SU-DHL-6 (cell line): ENCODE data around the gene WASF3.

Experiments used
- CTCF ChIP-seq: fragments of 200-600 bp; sonication (generic); IDR thresholded peaks from one replicate; pipeline ENCODE4 v1.5.1; 2017; ENCODE audit warnings: antibody characterized with exemption, mild to moderate bottlenecking, low read length, moderate library complexity; ENCODE audit not compliant: insufficient read depth, poor library complexity, severe bottlenecking
- EZH2phosphoT487 ChIP-seq: fragments of 200-600 bp; sonication (generic), shearing (Covaris generic); conservative IDR thresholded peaks from 2 replicates; pipeline ENCODE4 v1.6.1; 2018; ENCODE audit warnings: mild to moderate bottlenecking, antibody characterized with exemption, low read length, moderate library complexity, mixed read lengths

- TF ChIP-seq EZH2phosphoT487 (no peak), CTCF (no peak)
Observed at GRCh38 chr13:26697069-26697955, 139.8 kb downstream of the WASF3 start.
